GM12892 (cell line): ENCODE measurements around the gene BPTF.
"Not testable (repeated sequence)": the region's sequence is repeated elsewhere in the genome, so short reads cannot be mapped to it uniquely, and the experiment has no call there.

ENCODE experiments used
- DNase-seq: peaks from one replicate; pipeline ENCODE4 v3.0.0; 2011; ENCODE audit not compliant: insufficient read length
- FAIRE-seq: peaks from 2 replicates; lab custom pipeline; 2011; peaks lifted over from hg19 to GRCh38; lab: Jason Lieb, UNC
- POLR2A ChIP-seq: IDR thresholded peaks from 2 replicates; pipeline ENCODE4 v1.6.1; 2011; ENCODE audit warnings: low read depth, low read length, control low read depth
- POLR2AphosphoS5 ChIP-seq: IDR thresholded peaks from 2 replicates; pipeline ENCODE4 v1.6.1; 2011; ENCODE audit warnings: low read depth, low read length, control low read depth
- TAF1 ChIP-seq: IDR thresholded peaks from 2 replicates; pipeline ENCODE4 v1.6.1; 2011; ENCODE audit warnings: low read depth, mild to moderate bottlenecking, control low read depth, low read length, borderline replicate concordance

Gene BPTF

GRCh38 chr17:67911059-67911782 lies 85.9 kb downstream of the BPTF start:
- DNase-seq: no peak
- no peak for TF ChIP-seq POLR2A
- no peak for TF ChIP-seq POLR2AphosphoS5
- no peak for TF ChIP-seq TAF1
- no peak for FAIRE-seq

DNA sequence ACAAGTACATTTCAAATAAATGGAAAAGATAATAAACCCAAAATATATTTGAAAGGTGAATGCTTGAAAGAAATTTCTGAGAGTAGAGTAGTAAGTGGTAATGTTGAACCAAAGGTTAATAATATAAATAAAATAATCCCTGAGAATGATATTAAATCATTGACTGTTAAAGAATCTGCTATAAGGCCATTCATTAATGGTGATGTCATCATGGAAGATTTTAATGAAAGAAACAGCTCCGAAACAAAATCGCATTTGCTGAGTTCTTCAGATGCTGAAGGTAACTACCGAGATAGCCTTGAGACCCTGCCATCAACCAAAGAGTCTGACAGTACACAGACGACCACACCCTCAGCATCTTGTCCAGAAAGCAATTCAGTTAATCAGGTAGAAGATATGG lies 86.8 kb downstream of the BPTF start:
- DNase-seq: no peak
- FAIRE-seq: no peak
- TF ChIP-seq TAF1 (no peak), POLR2AphosphoS5 (no peak), POLR2A (no peak)

DNA sequence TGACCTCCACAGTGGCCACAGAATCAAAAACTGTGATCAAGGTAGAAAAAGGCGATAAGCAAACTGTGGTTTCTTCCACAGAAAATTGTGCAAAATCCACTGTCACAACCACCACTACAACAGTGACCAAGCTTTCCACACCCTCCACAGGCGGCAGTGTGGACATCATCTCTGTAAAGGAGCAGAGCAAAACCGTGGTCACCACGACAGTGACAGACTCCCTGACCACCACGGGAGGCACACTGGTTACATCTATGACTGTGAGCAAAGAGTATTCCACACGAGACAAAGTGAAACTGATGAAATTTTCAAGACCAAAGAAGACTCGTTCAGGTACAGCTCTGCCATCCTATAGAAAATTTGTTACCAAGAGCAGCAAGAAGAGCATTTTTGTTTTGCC lies 87.4 kb downstream of the BPTF start:
- DNase-seq (no peak), FAIRE-seq (no peak)
- TF ChIP-seq POLR2AphosphoS5 (no peak), POLR2A (no peak), TAF1 (no peak)

- TF ChIP-seq POLR2AphosphoS5 (no peak), TAF1 (no peak), POLR2A (no peak)
- DNase-seq (no peak), FAIRE-seq (no peak)
These were observed 94.9 kb downstream of the BPTF start for GRCh38 chr17:67920212-67920611.

- DNase-seq (no peak), FAIRE-seq (no peak)
These were observed 97.2 kb downstream of the BPTF start for GRCh38 chr17:67922503-67922902.

GRCh38 chr17:67928842-67929241 lies 103.5 kb downstream of the BPTF start:
- FAIRE-seq: peak; percentile 48
- not testable (repeated sequence) for DNase-seq

More at GRCh38 chr17:67922503-67922902, 97.2 kb downstream of the BPTF start:
- TF ChIP-seq TAF1 (no peak), POLR2AphosphoS5 (no peak), POLR2A (no peak)

GRCh38 chr17:67931227-67931626 lies 105.9 kb downstream of the BPTF start:
- TF ChIP-seq TAF1 (no peak), POLR2AphosphoS5 (no peak), POLR2A (no peak)
- FAIRE-seq (no peak), DNase-seq (no peak)

DNA sequence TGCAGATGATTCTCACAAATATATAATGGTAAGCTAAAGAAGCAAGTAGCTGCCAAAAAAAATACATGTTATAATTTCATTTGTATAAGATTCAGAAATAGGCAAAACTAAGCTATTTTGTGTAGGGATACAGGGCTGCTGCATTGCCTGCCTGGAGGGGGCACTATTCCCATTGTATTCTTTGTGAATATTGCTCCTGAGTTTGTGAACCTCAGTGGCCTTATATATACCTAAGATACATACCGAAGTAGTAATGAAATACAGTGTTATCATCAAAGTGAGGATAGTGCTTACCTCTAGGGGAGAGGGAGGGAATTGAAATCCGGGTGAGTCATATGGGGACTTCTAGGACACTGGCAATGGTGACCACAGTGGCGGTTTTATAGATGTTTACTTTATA lies 117.5 kb downstream of the BPTF start:
- FAIRE-seq: peak; percentile 51

GRCh38 chr17:67944035-67944434 lies 118.7 kb downstream of the BPTF start:
- TF ChIP-seq POLR2A (no peak), POLR2AphosphoS5 (no peak), TAF1 (no peak)
- DNase-seq: no peak
- no peak for FAIRE-seq

More for the DNA sequence above, 117.5 kb downstream of the BPTF start:
- TF ChIP-seq POLR2AphosphoS5: no peak
- TF ChIP-seq TAF1: no peak
- TF ChIP-seq POLR2A: no peak
- DNase-seq: no peak

DNA sequence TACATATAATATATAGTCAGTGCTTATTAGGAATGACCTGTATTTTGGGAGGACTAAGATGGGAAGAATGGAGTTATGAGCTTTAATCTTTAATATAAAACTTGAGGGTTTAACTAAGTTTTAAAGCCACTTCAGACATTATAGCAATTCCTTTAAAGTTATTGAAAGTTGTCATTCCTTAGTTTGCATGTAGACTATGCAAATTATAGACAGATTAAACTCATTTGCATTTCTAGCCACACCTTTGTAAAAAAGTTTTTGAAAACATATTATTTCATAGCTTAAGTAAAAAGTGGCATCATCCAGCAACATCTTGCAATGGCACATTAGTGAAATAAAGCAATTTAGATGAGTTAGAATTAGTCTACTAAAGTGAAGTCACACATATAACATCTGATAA lies 121.2 kb downstream of the BPTF start:
- FAIRE-seq: no peak
- DNase-seq: no peak
- TF ChIP-seq POLR2AphosphoS5 (no peak), POLR2A (no peak), TAF1 (no peak)

GRCh38 chr17:67947325-67947813 lies 122.1 kb downstream of the BPTF start:
- no peak for FAIRE-seq
- TF ChIP-seq POLR2AphosphoS5 (no peak), POLR2A (no peak), TAF1 (no peak)
- no peak for DNase-seq

- DNase-seq (no peak), FAIRE-seq (no peak)
- TF ChIP-seq POLR2A: no peak
- no peak for TF ChIP-seq POLR2AphosphoS5
- no peak for TF ChIP-seq TAF1
These were observed 125.6 kb downstream of the BPTF start for GRCh38 chr17:67950945-67951344.

- no peak for DNase-seq
- FAIRE-seq: no peak
- TF ChIP-seq TAF1 (no peak), POLR2AphosphoS5 (no peak), POLR2A (no peak)
These were observed 134.2 kb downstream of the BPTF start for GRCh38 chr17:67959510-67959909.

DNA sequence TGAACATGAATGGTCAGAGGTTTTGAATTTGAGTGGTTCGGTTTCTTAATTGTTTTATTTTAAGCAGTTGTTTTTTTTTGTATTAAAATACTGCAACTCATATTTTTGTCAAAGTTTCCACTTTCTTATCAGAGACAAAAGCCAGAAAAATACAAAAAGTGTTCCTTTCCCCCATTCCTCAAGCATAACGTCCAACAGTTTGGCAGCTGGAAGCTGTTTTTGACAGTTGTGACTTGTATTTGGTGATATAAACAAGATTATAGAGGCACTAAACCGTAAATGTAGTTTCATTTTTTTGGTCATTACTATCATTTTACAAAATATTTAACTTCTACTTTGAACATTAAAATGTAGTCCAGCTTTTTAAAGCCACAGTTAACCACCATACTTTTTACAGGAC lies 135.0 kb downstream of the BPTF start:
- FAIRE-seq, DNase-seq: not testable (repeated sequence)

GRCh38 chr17:67962156-67962555 lies 136.9 kb downstream of the BPTF start:
- FAIRE-seq, DNase-seq: not testable (repeated sequence)

GRCh38 chr17:67963145-67963572 lies 137.9 kb downstream of the BPTF start:
- not testable (repeated sequence) for FAIRE-seq, DNase-seq
